ENCODE data around the gene SMARCAL1.

Gene SMARCAL1

GRCh38 chr2:216475767-216476166 lies 63.5 kb downstream of the SMARCAL1 start:
- no peak for DNase-seq (ENCODE audit: low read depth in 3 of 3)

GRCh38 chr2:216477283-216478035 lies 65.2 kb downstream of the SMARCAL1 start:
- DNase-seq (ENCODE audit: low read depth in 3 of 3) = no peak

GRCh38 chr2:216478151-216478550 lies 65.9 kb downstream of the SMARCAL1 start:
- DNase-seq (ENCODE audit: low read depth in 3 of 3) = peak in 1 of 3 donors; percentile 27

DNA sequence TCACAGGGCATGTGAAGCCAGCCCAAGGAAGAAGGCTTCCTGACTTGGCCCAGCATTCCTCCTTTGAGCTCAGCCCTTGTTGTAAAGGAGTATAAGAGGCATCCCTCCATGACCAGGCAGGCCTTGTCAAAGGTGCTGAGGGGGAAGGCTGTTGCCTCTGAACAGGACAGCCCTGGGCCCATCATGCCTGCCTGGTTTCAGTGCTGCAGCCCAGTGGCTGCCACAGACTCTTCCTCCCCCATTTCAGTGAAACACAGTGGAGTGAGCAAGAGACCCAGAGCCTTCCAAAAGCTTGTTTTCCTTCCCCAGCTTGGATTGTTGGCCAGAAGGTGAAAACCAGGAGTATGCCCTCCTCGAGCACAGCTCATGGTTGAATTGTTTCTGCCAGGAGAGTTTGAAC lies 66.5 kb downstream of the SMARCAL1 start:
- DNase-seq (ENCODE audit: low read depth in 3 of 3) = no peak

GRCh38 chr2:216480221-216480620 lies 67.9 kb downstream of the SMARCAL1 start:
- no peak for DNase-seq (ENCODE audit: low read depth in 3 of 3)

DNA sequence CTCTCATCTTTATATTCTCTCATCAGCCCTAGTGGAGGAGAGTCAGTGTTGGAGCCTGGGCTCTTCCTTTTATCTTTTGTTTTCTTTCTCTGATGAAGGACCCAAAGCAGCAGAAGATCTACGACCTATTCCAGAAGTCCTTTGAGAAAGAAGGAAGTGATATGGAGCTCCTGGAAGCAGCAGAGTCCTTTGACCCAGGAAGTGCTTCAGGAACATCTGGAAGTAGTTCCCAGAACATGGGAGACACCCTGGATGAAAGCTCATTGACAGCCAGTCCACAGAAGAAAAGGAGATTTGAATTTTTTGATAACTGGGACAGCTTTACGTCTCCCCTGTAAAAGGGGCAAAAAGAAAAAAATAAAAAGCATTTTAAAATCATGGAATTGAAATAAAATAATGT lies 70.4 kb downstream of the SMARCAL1 start:
- no peak for DNase-seq (ENCODE audit: low read depth in 3 of 3)

GRCh38 chr2:216485237-216485636 lies 73.0 kb downstream of the SMARCAL1 start:
- no peak for DNase-seq (ENCODE audit: low read depth in 3 of 3)

- no peak for DNase-seq (ENCODE audit: low read depth in 3 of 3)
Observed at GRCh38 chr2:216485745-216486144, 73.5 kb downstream of the SMARCAL1 start.

DNA sequence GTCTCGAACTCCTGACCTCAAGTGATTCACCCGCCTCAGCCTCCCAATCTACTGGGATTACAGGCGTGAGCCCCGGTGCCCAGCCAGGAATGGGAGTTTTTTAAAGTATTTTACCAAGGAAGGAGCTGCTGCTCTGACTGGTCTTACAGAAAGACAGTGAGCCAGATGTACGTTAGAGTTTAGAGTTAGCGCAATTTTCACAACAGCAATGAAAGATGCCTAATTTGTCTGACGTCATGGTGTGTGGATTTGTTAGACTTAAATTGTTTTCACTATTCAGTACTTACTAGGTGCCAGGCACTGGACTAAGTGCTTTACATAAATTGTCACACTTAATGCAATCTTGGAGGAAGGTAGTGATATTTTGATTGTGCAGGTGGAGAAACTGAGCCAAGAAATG lies 74.0 kb downstream of the SMARCAL1 start:
- DNase-seq (ENCODE audit: low read depth in 3 of 3) = no peak

GRCh38 chr2:216486708-216487107 lies 74.4 kb downstream of the SMARCAL1 start:
- no peak for DNase-seq (ENCODE audit: low read depth in 3 of 3)

- no peak for DNase-seq (ENCODE audit: low read depth in 3 of 3)
Observed at GRCh38 chr2:216490061-216490460, 77.8 kb downstream of the SMARCAL1 start.

- no peak for DNase-seq (ENCODE audit: low read depth in 3 of 3)
Observed at GRCh38 chr2:216491793-216492596, 79.7 kb downstream of the SMARCAL1 start.

GRCh38 chr2:216492597-216493333 lies 80.5 kb downstream of the SMARCAL1 start:
- DNase-seq (ENCODE audit: low read depth in 3 of 3) = no peak

DNA sequence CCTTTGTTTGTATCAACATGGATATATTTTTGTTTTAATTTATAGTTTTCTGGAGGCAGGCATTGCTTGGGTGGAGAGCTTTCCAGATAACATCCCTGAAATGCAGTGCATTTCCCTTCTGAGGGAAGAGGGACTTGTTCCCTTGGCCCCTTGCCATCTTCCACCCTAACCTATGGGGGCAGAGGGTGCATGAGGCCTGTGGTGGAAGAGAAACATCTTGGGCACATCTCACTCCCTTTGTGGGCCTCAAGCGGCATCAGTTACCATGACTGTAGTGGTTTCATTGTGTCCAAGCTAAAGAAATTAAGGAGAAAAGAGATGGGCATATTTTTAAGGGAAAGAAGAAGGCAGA lies 81.0 kb downstream of the SMARCAL1 start:
- DNase-seq (ENCODE audit: low read depth in 3 of 3) = no peak

GRCh38 chr2:216495656-216496055 lies 83.4 kb downstream of the SMARCAL1 start:
- DNase-seq (ENCODE audit: low read depth in 3 of 3) = no peak

DNA sequence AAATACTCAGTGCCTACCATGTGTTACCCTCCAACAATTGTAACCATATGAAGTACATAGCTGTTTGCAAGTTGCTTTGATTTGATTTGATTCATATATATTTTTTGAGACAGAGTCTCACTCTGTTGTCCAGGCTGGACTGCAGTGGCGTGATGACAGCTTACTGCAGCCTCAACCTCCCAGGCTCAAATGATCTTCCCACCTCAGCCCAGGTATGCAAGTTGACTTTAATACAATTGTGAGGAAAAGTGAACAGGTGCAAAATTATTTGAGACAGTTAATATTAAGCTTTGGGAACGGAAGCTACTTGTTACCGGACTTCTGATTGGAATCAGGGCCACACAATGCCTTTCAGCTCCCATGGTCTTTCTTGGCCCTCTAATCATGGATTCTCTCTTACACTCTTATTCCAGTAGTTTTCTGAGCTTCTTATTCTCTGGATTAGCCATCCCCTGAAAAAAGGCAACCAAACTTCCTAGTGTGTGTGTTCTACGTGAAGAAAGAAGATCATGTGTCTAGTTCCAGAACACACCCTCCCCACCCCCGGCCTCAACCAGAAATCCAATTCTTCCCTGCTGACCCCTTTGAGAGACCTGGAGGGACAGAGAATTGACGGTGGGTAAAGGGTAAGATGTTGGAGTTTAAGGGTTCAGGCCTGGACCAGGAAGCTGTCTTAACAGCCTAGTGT lies 85.2 kb downstream of the SMARCAL1 start:
- DNase-seq (ENCODE audit: low read depth in 3 of 3) = no peak

DNA sequence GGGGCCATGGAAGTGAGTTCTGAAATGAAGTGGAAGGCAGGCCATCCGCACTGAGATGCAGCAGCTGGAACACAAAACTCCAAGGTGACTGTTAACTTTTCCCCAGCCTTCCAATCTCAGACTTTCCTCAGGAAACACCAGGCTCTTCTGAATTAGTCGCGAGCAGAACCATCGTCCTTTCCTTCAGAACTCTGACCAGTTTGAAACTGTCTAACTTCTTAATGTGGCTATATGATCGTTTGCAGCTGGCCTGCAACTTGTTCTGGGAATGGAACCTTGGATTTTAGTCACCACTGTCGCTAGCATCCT lies 85.7 kb downstream of the SMARCAL1 start:
- DNase-seq (ENCODE audit: low read depth in 3 of 3) = no peak

DNA sequence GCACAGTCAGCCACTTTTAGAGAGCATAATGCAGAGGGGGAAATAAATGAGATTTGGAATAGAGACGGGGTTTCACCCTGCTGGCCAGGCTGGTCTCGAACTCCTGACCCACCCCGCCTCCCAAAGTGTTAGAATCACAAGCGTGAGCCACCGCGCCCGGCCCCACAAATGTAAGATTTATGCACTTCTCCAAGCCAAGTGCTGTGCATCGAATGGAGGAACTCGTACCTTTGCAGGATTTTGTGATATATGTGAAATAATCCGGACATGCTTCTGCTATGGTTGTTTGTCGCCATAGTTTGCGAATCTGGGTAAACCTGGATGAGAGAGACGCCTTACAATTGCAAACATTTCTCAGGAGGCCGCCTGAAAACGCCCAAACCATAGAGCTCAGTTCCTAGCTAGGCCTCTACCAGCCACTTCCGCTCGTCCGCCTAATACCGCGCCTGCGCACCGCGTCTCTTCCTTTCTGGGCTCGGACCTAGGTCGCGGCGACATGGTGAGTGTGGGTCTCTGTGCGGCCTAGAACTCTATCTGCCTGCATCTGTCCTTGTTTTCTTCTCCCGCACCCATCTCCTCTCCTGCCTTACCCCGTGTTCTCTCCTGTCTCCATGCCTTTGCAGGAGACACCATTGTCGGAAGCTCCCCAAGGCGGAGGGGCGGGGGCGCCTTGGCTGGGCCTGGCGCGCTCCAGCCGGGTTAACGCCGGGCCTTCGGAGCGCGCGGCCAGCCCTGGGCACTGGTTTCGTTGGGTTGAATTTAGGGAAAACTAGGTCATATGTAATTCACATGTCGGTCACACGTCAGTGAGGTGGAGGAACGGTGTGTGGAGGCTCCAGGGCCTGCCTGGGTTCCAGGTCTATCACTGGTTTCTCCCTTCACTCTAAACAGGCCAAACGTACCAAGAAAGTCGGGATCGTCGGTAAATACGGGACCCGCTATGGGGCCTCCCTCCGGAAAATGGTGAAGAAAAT lies 86.4 kb downstream of the SMARCAL1 start, which contains the start of gene RPL37A:
TSS of gene RPL37A (plus strand) at position 466 of the 974 bp plus-strand sequence. CDS start at position 497, 31 bp downstream.
- peak; percentile 77 to 87 (median 85) for DNase-seq (ENCODE audit: low read depth in 3 of 3)

- no peak for DNase-seq (ENCODE audit: low read depth in 3 of 3)
Observed at GRCh38 chr2:216499641-216500218, 87.4 kb downstream of the SMARCAL1 start.

GRCh38 chr2:216500572-216500971 lies 88.3 kb downstream of the SMARCAL1 start:
- DNase-seq (ENCODE audit: low read depth in 3 of 3) = no peak

Data from stimulated activated CD4-positive, alpha-beta T cell treated with anti-CD3 and anti-CD28 coated beads, TNF-alpha, amount 100 ng/mL, for 48 hours (primary cell).